Neural crest cell (in vitro differentiated cells): ENCODE data around the gene PTPRU. TPM values are rescaled to one million over a fixed set of nuclear protein-coding genes. Genes with fewer than 3 reads are reported as not detected.
"Not testable (repeated sequence)": the region's sequence is repeated elsewhere in the genome, so short reads cannot be mapped to it uniquely, and the experiment has no call there.

Experiments
- DNase-seq: peaks from one replicate; pipeline ENCODE4 v3.0.0; 2021; ENCODE audit warnings: low read depth, mixed read lengths, low spot score
- H3K27ac Mint-ChIP-seq: one replicate; pipeline ENCODE4 v1.8.0; 2021; ENCODE audit warnings: mild to moderate bottlenecking, mixed read lengths; ENCODE audit not compliant: unreplicated experiment
- H3K27me3 Mint-ChIP-seq: 2 replicates; pipeline ENCODE4 v1.8.0; 2021; ENCODE audit warnings: low read depth, mild to moderate bottlenecking, mixed read lengths
- H3K36me3 Mint-ChIP-seq: 2 replicates; pipeline ENCODE4 v1.8.0; 2021; ENCODE audit warnings: low read depth, mild to moderate bottlenecking, mixed read lengths
- H3K4me1 Mint-ChIP-seq: 2 replicates; pipeline ENCODE4 v1.8.0; 2021; ENCODE audit warnings: mixed read lengths
- H3K4me3 Mint-ChIP-seq: one replicate; pipeline ENCODE4 v1.8.0; 2021; ENCODE audit warnings: mild to moderate bottlenecking, mixed read lengths
- H3K9me3 Mint-ChIP-seq: 2 replicates; pipeline ENCODE4 v1.8.0; 2021; ENCODE audit warnings: mixed read lengths
- total RNA-seq: library from RNA; stranded (reverse); gene quantifications from 2 replicates; pipeline ENCODE4 v1.2.1, GENCODE V29; 2021
- TF ChIP-seq, protein P1 (sequence below): fragments of 200-600 bp; sonication (generic); conservative IDR thresholded peaks from 2 replicates; pipeline ENCODE4 v1.5.0; 2021; ENCODE audit warnings: antibody characterized with exemption, mild to moderate bottlenecking

PTPRU gene
- total RNA-seq, 1 donor from 2014 or later = 5.1 TPM

DNA sequence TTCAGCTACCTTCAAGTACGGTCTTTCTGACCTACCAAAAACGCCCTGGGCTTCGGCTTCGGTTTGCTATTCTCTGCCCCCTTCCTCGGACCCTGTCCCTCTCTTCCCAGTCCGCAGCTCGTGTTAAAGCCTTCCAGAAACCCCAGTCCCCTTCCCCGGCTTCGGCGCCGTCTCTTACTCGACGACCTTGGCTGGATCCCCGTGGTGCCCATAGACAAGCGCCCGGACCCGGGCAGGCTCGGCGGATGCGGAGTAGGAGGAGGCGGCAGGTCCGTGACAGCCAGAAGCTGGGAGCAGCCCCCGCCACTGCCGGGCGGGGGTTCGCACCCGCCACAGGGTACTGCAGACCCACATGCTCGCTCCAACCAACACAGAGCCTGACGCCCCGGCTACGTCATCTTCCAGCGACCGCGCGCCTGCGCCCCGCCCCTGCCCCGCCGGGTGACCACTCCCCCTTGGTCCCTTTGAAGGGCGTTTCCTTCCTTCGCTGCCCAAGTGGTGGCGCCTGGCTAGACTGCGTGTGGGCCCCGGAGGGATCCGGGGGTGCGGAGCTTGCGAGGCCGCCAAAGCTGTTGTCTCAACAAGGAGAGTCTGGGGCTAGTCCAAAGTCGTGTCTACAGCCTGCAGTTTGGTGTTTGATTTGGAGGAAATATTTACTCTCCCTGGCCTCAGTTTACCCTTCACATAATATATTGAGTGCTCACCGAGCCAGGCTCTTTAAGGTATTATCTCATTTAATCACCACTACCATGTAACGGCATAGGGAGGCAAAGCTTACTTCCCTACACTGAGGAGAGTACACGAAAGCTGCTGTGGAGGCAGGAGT is 5.6 kb upstream of the PTPRU start, which contains the start of gene MECR:
Gene MECR, minus strand, starts transcription at position 382 of the 826 bp plus-strand sequence. Its CDS starts 28 bp downstream, at position 354.
- Mint-ChIP-seq H3K27ac (peak within 1 kb of the TSS; percentile 79), H3K36me3 (no peaks in the 10 kb centered on the region), H3K4me3 (peak within 1 kb of the TSS; percentile 92), H3K4me1 (peaks cover 21% of the 10 kb centered on the region), H3K9me3 (no peaks in the 10 kb centered on the region), H3K27me3 (peaks cover 42% of the 10 kb centered on the region)
- TF ChIP-seq, protein P1, sequence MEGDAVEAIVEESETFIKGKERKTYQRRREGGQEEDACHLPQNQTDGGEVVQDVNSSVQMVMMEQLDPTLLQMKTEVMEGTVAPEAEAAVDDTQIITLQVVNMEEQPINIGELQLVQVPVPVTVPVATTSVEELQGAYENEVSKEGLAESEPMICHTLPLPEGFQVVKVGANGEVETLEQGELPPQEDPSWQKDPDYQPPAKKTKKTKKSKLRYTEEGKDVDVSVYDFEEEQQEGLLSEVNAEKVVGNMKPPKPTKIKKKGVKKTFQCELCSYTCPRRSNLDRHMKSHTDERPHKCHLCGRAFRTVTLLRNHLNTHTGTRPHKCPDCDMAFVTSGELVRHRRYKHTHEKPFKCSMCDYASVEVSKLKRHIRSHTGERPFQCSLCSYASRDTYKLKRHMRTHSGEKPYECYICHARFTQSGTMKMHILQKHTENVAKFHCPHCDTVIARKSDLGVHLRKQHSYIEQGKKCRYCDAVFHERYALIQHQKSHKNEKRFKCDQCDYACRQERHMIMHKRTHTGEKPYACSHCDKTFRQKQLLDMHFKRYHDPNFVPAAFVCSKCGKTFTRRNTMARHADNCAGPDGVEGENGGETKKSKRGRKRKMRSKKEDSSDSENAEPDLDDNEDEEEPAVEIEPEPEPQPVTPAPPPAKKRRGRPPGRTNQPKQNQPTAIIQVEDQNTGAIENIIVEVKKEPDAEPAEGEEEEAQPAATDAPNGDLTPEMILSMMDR = peak; percentile 35
- peak; percentile 96 for DNase-seq

- Mint-ChIP-seq H3K4me1 (peaks cover 29% of the 10 kb centered on the region), H3K27me3 (peaks cover 54% of the 10 kb centered on the region), H3K27ac (no peak overlapping the region), H3K9me3 (no peaks in the 10 kb centered on the region), H3K36me3 (no peaks in the 10 kb centered on the region), H3K4me3 (peak overlapping the region; percentile 45)
- TF ChIP-seq, protein P1 = no peak
- DNase-seq = no peak
Observed at GRCh38 chr1:29232387-29232786, 3.9 kb upstream of the PTPRU start.

DNA sequence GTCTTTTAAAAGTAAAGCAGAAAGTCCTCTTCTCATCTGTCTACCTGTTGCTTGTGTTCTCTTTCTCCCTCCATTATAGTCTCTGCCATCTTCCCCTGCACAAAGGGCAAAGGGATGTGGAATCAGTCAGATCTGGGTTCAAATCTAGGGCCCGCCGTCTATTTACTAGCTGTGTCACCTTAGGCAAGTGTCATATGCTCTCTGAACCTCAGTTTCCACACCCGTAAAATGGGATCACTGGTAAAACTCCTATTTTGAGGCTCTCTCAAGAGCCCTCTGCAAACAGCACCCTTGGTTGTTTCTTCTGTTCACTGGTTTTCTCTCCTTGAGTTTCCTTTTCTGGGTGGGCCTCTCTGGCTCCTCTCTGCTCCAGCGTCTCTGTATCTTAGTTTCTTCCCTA is 2.6 kb upstream of the PTPRU start:
- TF ChIP-seq, protein P1 = no peak
- Mint-ChIP-seq H3K27ac (no peak overlapping the region), H3K9me3 (no peaks in the 10 kb centered on the region), H3K4me3 (peak overlapping the region; percentile 70), H3K27me3 (peaks cover 63% of the 10 kb centered on the region), H3K4me1 (peaks cover 36% of the 10 kb centered on the region), H3K36me3 (no peaks in the 10 kb centered on the region)
- no peak for DNase-seq

DNA sequence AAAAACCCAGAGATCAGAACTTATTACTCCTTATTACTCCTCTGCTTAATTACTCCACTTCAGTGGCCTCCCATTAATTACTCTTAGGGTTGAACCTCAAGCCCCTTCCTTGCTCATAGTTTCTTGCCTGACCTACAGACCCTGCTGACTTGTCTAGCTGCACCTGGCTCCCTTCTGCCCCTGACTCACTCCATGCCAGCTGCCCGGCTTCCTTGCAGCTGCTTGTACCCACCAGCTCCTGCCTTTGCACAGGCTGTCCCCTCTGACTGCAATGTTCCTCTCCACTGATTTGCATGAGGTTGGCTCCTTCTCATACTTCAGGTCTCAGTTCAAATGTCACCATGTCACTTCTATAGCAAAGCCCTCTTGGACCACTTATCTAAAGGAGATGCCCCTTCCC is 1.9 kb upstream of the PTPRU start:
- H3K4me1 Mint-ChIP-seq = peaks cover 42% of the 10 kb centered on the region
- no peak for DNase-seq
- H3K27ac Mint-ChIP-seq = no peak overlapping the region
- peak overlapping the region; percentile 70 for H3K4me3 Mint-ChIP-seq
- H3K9me3 Mint-ChIP-seq = no peaks in the 10 kb centered on the region
- peaks cover 70% of the 10 kb centered on the region for H3K27me3 Mint-ChIP-seq
- no peaks in the 10 kb centered on the region for H3K36me3 Mint-ChIP-seq
- TF ChIP-seq, protein P1 = no peak

DNA sequence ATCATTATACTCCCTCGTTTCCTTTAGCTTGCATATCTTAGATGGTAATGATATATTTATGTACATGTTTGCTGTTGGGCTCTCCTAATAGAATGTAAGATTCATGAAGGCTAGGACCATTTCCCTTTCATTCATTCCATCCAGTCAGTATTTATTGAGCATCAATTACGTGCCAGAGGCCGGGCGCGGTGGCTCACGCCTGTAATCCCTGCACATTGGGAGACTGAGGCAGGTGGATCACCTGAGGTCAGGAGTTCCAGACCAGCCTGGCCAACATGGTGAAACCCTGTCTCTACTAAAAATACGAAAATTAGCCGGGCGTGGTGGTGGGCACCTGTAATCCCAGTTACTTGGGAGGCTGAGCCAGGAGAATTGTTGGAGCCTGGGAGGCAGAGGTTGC is 1.4 kb upstream of the PTPRU start:
- Mint-ChIP-seq H3K27me3 (peaks cover 74% of the 10 kb centered on the region), H3K4me1 (peaks cover 38% of the 10 kb centered on the region), H3K4me3 (peak overlapping the region; percentile 70)
- not testable (repeated sequence) for DNase-seq, H3K36me3 Mint-ChIP-seq, H3K27ac Mint-ChIP-seq, H3K9me3 Mint-ChIP-seq

DNA sequence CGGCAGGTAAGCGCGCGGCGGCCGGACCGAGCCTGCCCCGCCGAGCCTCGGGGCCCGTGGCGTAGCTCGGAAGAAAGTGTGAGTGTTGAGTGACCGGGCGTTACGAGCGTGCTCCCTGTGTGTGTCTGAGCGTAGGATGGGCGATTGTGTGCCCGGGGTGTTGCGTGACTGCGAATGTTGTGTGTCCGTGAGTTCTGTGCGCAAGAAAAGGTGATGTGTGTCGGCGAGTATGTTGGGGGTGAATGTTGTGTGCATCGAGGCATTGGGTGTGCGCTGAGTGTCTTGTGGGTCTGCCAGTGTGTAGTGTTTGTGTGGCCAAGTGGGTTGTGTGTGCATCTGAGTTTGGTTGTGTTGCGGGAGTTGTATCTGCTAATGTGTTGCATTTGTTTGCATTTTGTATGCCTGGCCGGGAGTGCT is 398 bp downstream of the PTPRU start:
- H3K27ac Mint-ChIP-seq = no peak overlapping the region
- no peak for DNase-seq
- TF ChIP-seq, protein P1 = no peak
- no peaks in the 10 kb centered on the region for H3K9me3 Mint-ChIP-seq
- peaks cover 82% of the 10 kb centered on the region for H3K27me3 Mint-ChIP-seq
- no peaks in the 10 kb centered on the region for H3K36me3 Mint-ChIP-seq
- H3K4me3 Mint-ChIP-seq = peak overlapping the region; percentile 84
- H3K4me1 Mint-ChIP-seq = peaks cover 21% of the 10 kb centered on the region
